Measurements from ENCODE around the gene LRMDA.

DNA sequence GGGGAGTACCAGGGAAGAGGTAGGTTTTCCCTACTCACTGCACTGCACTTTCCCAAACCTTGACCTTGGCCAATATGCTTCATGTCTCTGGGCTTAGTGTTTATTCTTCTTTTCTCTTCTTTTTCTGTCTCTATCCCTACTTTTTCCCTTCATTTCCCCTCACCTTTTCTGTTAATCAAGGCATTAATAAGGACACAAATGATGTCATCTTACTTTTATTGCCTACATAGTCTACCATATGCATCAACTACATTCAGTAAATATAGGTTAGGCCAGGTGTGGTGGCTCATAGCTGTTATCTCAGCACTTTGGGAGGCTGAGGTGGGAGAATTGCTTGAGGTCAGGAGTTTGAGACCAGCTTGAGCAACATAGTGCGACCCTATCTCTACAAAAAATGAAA, 16.9 kb upstream of the LRMDA start:
- TF ChIP-seq POLR2AphosphoS5 (IDR thresholded peaks at IDR 0.05) (no peak), POLR2A (IDR thresholded peaks at IDR 0.05) (no peak), EP300 (IDR thresholded peaks at IDR 0.05) (no peak)
- TF ChIP-seq, protein P1, sequence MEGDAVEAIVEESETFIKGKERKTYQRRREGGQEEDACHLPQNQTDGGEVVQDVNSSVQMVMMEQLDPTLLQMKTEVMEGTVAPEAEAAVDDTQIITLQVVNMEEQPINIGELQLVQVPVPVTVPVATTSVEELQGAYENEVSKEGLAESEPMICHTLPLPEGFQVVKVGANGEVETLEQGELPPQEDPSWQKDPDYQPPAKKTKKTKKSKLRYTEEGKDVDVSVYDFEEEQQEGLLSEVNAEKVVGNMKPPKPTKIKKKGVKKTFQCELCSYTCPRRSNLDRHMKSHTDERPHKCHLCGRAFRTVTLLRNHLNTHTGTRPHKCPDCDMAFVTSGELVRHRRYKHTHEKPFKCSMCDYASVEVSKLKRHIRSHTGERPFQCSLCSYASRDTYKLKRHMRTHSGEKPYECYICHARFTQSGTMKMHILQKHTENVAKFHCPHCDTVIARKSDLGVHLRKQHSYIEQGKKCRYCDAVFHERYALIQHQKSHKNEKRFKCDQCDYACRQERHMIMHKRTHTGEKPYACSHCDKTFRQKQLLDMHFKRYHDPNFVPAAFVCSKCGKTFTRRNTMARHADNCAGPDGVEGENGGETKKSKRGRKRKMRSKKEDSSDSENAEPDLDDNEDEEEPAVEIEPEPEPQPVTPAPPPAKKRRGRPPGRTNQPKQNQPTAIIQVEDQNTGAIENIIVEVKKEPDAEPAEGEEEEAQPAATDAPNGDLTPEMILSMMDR (IDR thresholded peaks at IDR 0.05), result no peak
